ENCODE measurements around the gene RYR3. TPM values are rescaled to one million over a fixed set of nuclear protein-coding genes. Genes with fewer than 3 reads are reported as not detected.

The RYR3 gene
- polyA plus RNA-seq, 2 donors: 1.0 to 1.8 TPM

- Histone ChIP-seq H3K36me3 (ENCODE audit: control insufficient read depth in 2 of 2, insufficient read depth in 2 of 2, low read length in 1 of 2) (no peaks in the 10 kb centered on the region), H3K4me3 (ENCODE audit: low read depth in 1 of 2, low read length in 2 of 2) (no peak overlapping the region), H3K9me3 (ENCODE audit: control insufficient read depth in 2 of 2, insufficient read depth in 1 of 2, low read depth in 1 of 2, low read length in 1 of 2) (no peaks in the 10 kb centered on the region), H3K4me1 (ENCODE audit: control insufficient read depth in 2 of 2, insufficient read depth in 2 of 2, low read length in 1 of 2) (peaks cover 2% of the 10 kb centered on the region in 2 donors), H3K27me3 (ENCODE audit: control insufficient read depth in 1 of 2, insufficient read depth in 2 of 2, low read length in 2 of 2) (peaks cover 0 to 3% of the 10 kb centered on the region in 2 donors), H3K27ac (ENCODE audit: low read depth in 2 of 2, low read length in 1 of 2) (no peak overlapping the region)
- WGBS, 2 donors: 87 to 90% methylated on average over 7 of the region's 7 CpGs
Measured at GRCh38 chr15:33315044-33315443, 4.3 kb downstream of the RYR3 start.

GRCh38 chr15:33317896-33318295 is 7.1 kb downstream of the RYR3 start:
- Histone ChIP-seq H3K27ac (ENCODE audit: low read depth in 2 of 2, low read length in 1 of 2) (no peak overlapping the region), H3K4me3 (ENCODE audit: low read depth in 1 of 2, low read length in 2 of 2) (no peak overlapping the region), H3K4me1 (ENCODE audit: control insufficient read depth in 2 of 2, insufficient read depth in 2 of 2, low read length in 1 of 2) (peaks cover 0 to 2% of the 10 kb centered on the region in 2 donors), H3K27me3 (ENCODE audit: control insufficient read depth in 1 of 2, insufficient read depth in 2 of 2, low read length in 2 of 2) (no peaks in the 10 kb centered on the region), H3K36me3 (ENCODE audit: control insufficient read depth in 2 of 2, insufficient read depth in 2 of 2, low read length in 1 of 2) (no peaks in the 10 kb centered on the region), H3K9me3 (ENCODE audit: control insufficient read depth in 2 of 2, insufficient read depth in 1 of 2, low read depth in 1 of 2, low read length in 1 of 2) (no peaks in the 10 kb centered on the region)

GRCh38 chr15:33320017-33320416 is 9.2 kb downstream of the RYR3 start:
- no peak overlapping the region for H3K4me3 ChIP-seq (ENCODE audit: low read depth in 1 of 2, low read length in 2 of 2)
- WGBS, 2 donors: 72 to 85% methylated on average over 1 of the region's 1 CpG
- H3K27me3 ChIP-seq (ENCODE audit: control insufficient read depth in 1 of 2, insufficient read depth in 2 of 2, low read length in 2 of 2): peaks cover 0 to 2% of the 10 kb centered on the region in 2 donors
- no peak overlapping the region for H3K27ac ChIP-seq (ENCODE audit: low read depth in 2 of 2, low read length in 1 of 2)
- H3K9me3 ChIP-seq (ENCODE audit: control insufficient read depth in 2 of 2, insufficient read depth in 1 of 2, low read depth in 1 of 2, low read length in 1 of 2): no peaks in the 10 kb centered on the region
- no peaks in the 10 kb centered on the region for H3K36me3 ChIP-seq (ENCODE audit: control insufficient read depth in 2 of 2, insufficient read depth in 2 of 2, low read length in 1 of 2)
- H3K4me1 ChIP-seq (ENCODE audit: control insufficient read depth in 2 of 2, insufficient read depth in 2 of 2, low read length in 1 of 2): peaks cover 0 to 2% of the 10 kb centered on the region in 2 donors

- Histone ChIP-seq H3K4me1 (ENCODE audit: control insufficient read depth in 2 of 2, insufficient read depth in 2 of 2, low read length in 1 of 2) (peaks cover 0 to 2% of the 10 kb centered on the region in 2 donors), H3K4me3 (ENCODE audit: low read depth in 1 of 2, low read length in 2 of 2) (no peak overlapping the region), H3K9me3 (ENCODE audit: control insufficient read depth in 2 of 2, insufficient read depth in 1 of 2, low read depth in 1 of 2, low read length in 1 of 2) (no peaks in the 10 kb centered on the region), H3K27ac (ENCODE audit: low read depth in 2 of 2, low read length in 1 of 2) (no peak overlapping the region), H3K36me3 (ENCODE audit: control insufficient read depth in 2 of 2, insufficient read depth in 2 of 2, low read length in 1 of 2) (no peaks in the 10 kb centered on the region), H3K27me3 (ENCODE audit: control insufficient read depth in 1 of 2, insufficient read depth in 2 of 2, low read length in 2 of 2) (peaks cover 0 to 2% of the 10 kb centered on the region in 2 donors)
- 69 to 72% methylated on average over 6 of the region's 6 CpGs for WGBS, 2 donors
Measured at GRCh38 chr15:33322091-33322490, 11.3 kb downstream of the RYR3 start.

GRCh38 chr15:33324609-33325008 is 13.8 kb downstream of the RYR3 start:
- no peak overlapping the region for H3K4me3 ChIP-seq (ENCODE audit: low read depth in 1 of 2, low read length in 2 of 2)
- peaks cover 0 to 2% of the 10 kb centered on the region in 2 donors for H3K27me3 ChIP-seq (ENCODE audit: control insufficient read depth in 1 of 2, insufficient read depth in 2 of 2, low read length in 2 of 2)
- WGBS, 2 donors: 90% methylated on average over 2 of the region's 2 CpGs
- H3K9me3 ChIP-seq (ENCODE audit: control insufficient read depth in 2 of 2, insufficient read depth in 1 of 2, low read depth in 1 of 2, low read length in 1 of 2): no peaks in the 10 kb centered on the region
- H3K4me1 ChIP-seq (ENCODE audit: control insufficient read depth in 2 of 2, insufficient read depth in 2 of 2, low read length in 1 of 2): no peaks in the 10 kb centered on the region
- no peak overlapping the region for H3K27ac ChIP-seq (ENCODE audit: low read depth in 2 of 2, low read length in 1 of 2)
- H3K36me3 ChIP-seq (ENCODE audit: control insufficient read depth in 2 of 2, insufficient read depth in 2 of 2, low read length in 1 of 2): no peaks in the 10 kb centered on the region

GRCh38 chr15:33326908-33327307 is 16.1 kb downstream of the RYR3 start:
- Histone ChIP-seq H3K9me3 (ENCODE audit: control insufficient read depth in 2 of 2, insufficient read depth in 1 of 2, low read depth in 1 of 2, low read length in 1 of 2) (no peaks in the 10 kb centered on the region), H3K4me1 (ENCODE audit: control insufficient read depth in 2 of 2, insufficient read depth in 2 of 2, low read length in 1 of 2) (no peaks in the 10 kb centered on the region), H3K27me3 (ENCODE audit: control insufficient read depth in 1 of 2, insufficient read depth in 2 of 2, low read length in 2 of 2) (peaks cover 0 to 2% of the 10 kb centered on the region in 2 donors), H3K4me3 (ENCODE audit: low read depth in 1 of 2, low read length in 2 of 2) (no peak overlapping the region), H3K36me3 (ENCODE audit: control insufficient read depth in 2 of 2, insufficient read depth in 2 of 2, low read length in 1 of 2) (no peaks in the 10 kb centered on the region), H3K27ac (ENCODE audit: low read depth in 2 of 2, low read length in 1 of 2) (no peak overlapping the region)
- 89 to 91% methylated on average over 2 of the region's 2 CpGs for WGBS, 2 donors

GRCh38 chr15:33328106-33328505 is 17.3 kb downstream of the RYR3 start:
- no peaks in the 10 kb centered on the region for H3K4me1 ChIP-seq (ENCODE audit: control insufficient read depth in 2 of 2, insufficient read depth in 2 of 2, low read length in 1 of 2)
- H3K9me3 ChIP-seq (ENCODE audit: control insufficient read depth in 2 of 2, insufficient read depth in 1 of 2, low read depth in 1 of 2, low read length in 1 of 2): no peaks in the 10 kb centered on the region
- H3K4me3 ChIP-seq (ENCODE audit: low read depth in 1 of 2, low read length in 2 of 2): no peak overlapping the region
- peaks cover 0 to 2% of the 10 kb centered on the region in 2 donors for H3K27me3 ChIP-seq (ENCODE audit: control insufficient read depth in 1 of 2, insufficient read depth in 2 of 2, low read length in 2 of 2)
- 59 to 62% methylated on average over 3 of the region's 3 CpGs for WGBS, 2 donors
- H3K27ac ChIP-seq (ENCODE audit: low read depth in 2 of 2, low read length in 1 of 2): no peak overlapping the region
- H3K36me3 ChIP-seq (ENCODE audit: control insufficient read depth in 2 of 2, insufficient read depth in 2 of 2, low read length in 1 of 2): no peaks in the 10 kb centered on the region

- Histone ChIP-seq H3K27ac (ENCODE audit: low read depth in 2 of 2, low read length in 1 of 2) (no peak overlapping the region), H3K27me3 (ENCODE audit: control insufficient read depth in 1 of 2, insufficient read depth in 2 of 2, low read length in 2 of 2) (no peaks in the 10 kb centered on the region), H3K9me3 (ENCODE audit: control insufficient read depth in 2 of 2, insufficient read depth in 1 of 2, low read depth in 1 of 2, low read length in 1 of 2) (no peaks in the 10 kb centered on the region), H3K4me3 (ENCODE audit: low read depth in 1 of 2, low read length in 2 of 2) (no peak overlapping the region), H3K4me1 (ENCODE audit: control insufficient read depth in 2 of 2, insufficient read depth in 2 of 2, low read length in 1 of 2) (no peaks in the 10 kb centered on the region), H3K36me3 (ENCODE audit: control insufficient read depth in 2 of 2, insufficient read depth in 2 of 2, low read length in 1 of 2) (no peaks in the 10 kb centered on the region)
- WGBS, 2 donors: 84 to 91% methylated on average over 4 of the region's 4 CpGs
Measured at GRCh38 chr15:33329457-33329856, 18.7 kb downstream of the RYR3 start.

- H3K27ac ChIP-seq (ENCODE audit: low read depth in 2 of 2, low read length in 1 of 2): no peak overlapping the region
- no peaks in the 10 kb centered on the region for H3K27me3 ChIP-seq (ENCODE audit: control insufficient read depth in 1 of 2, insufficient read depth in 2 of 2, low read length in 2 of 2)
- WGBS, 2 donors: 70 to 80% methylated on average over 3 of the region's 3 CpGs
- H3K4me3 ChIP-seq (ENCODE audit: low read depth in 1 of 2, low read length in 2 of 2): no peak overlapping the region
- H3K4me1 ChIP-seq (ENCODE audit: control insufficient read depth in 2 of 2, insufficient read depth in 2 of 2, low read length in 1 of 2): no peaks in the 10 kb centered on the region
- H3K9me3 ChIP-seq (ENCODE audit: control insufficient read depth in 2 of 2, insufficient read depth in 1 of 2, low read depth in 1 of 2, low read length in 1 of 2): no peaks in the 10 kb centered on the region
- H3K36me3 ChIP-seq (ENCODE audit: control insufficient read depth in 2 of 2, insufficient read depth in 2 of 2, low read length in 1 of 2): no peaks in the 10 kb centered on the region
Measured at GRCh38 chr15:33330931-33331330, 20.2 kb downstream of the RYR3 start.

- Histone ChIP-seq H3K27ac (ENCODE audit: low read depth in 2 of 2, low read length in 1 of 2) (no peak overlapping the region), H3K9me3 (ENCODE audit: control insufficient read depth in 2 of 2, insufficient read depth in 1 of 2, low read depth in 1 of 2, low read length in 1 of 2) (peaks cover 0 to 3% of the 10 kb centered on the region in 2 donors), H3K27me3 (ENCODE audit: control insufficient read depth in 1 of 2, insufficient read depth in 2 of 2, low read length in 2 of 2) (no peaks in the 10 kb centered on the region), H3K4me3 (ENCODE audit: low read depth in 1 of 2, low read length in 2 of 2) (no peak overlapping the region), H3K36me3 (ENCODE audit: control insufficient read depth in 2 of 2, insufficient read depth in 2 of 2, low read length in 1 of 2) (no peaks in the 10 kb centered on the region), H3K4me1 (ENCODE audit: control insufficient read depth in 2 of 2, insufficient read depth in 2 of 2, low read length in 1 of 2) (no peaks in the 10 kb centered on the region)
- 55 to 61% methylated on average over 4 of the region's 4 CpGs for WGBS, 2 donors
Measured at GRCh38 chr15:33341953-33342352, 31.2 kb downstream of the RYR3 start.
